GM12878 (cell line): ENCODE measurements around the gene ELK4. TPM values are rescaled to one million over a fixed set of nuclear protein-coding genes. Genes with fewer than 3 reads are reported as not detected.

Experiments
- ATF7 ChIP-seq: fragments of 450-650 bp; IDR thresholded peaks from 2 replicates; pipeline ENCODE4 v1.6.1; 2016; ENCODE audit warnings: low read depth, mild to moderate bottlenecking
- BCL11A ChIP-seq: IDR thresholded peaks from 2 replicates; pipeline ENCODE4 v1.6.1; 2011; ENCODE audit warnings: low read depth, low read length
- BHLHE40 ChIP-seq, 2 experiments: fragments of 450-650 bp in 1 of 2; IDR thresholded peaks; 2 replicates each; pipeline ENCODE4 v1.6.1; 2011 to 2017; ENCODE audit warnings: low read depth in 2 of 2, borderline replicate concordance in 1 of 2, improper control_type of control experiment in 1 of 2, low read length in 1 of 2, mild to moderate bottlenecking in 1 of 2
- BMI1 ChIP-seq: fragments of 450-650 bp; IDR thresholded peaks from 2 replicates; pipeline ENCODE4 v1.6.1; 2016; ENCODE audit warnings: mild to moderate bottlenecking, moderate library complexity, borderline replicate concordance
- GATAD2B ChIP-seq: fragments of 450-650 bp; conservative IDR thresholded peaks from 2 replicates; pipeline ENCODE4 v1.6.1; 2017; ENCODE audit warnings: low read depth, mild to moderate bottlenecking, moderate library complexity
- HDAC6 ChIP-seq: fragments of 200-600 bp; sonication (generic); IDR thresholded peaks from one replicate; pipeline ENCODE4 v1.8.0; 2017; ENCODE audit warnings: antibody characterized with exemption; ENCODE audit not compliant: unreplicated experiment
- KAT2A ChIP-seq: conservative IDR thresholded peaks from 2 replicates; pipeline ENCODE4 v1.6.1; 2011; ENCODE audit warnings: low read depth, low read length; ENCODE audit not compliant: control insufficient read depth
- NR2F1 ChIP-seq: fragments of 450-650 bp; conservative IDR thresholded peaks from 2 replicates; pipeline ENCODE4 v1.6.1; 2017; ENCODE audit warnings: mild to moderate bottlenecking
- NRF1 ChIP-seq: conservative IDR thresholded peaks from 2 replicates; pipeline ENCODE4 v1.6.1; 2011; ENCODE audit warnings: mild to moderate bottlenecking, low read depth, low read length, improper control_type of control experiment
- PKNOX1 ChIP-seq: fragments of 450-650 bp; IDR thresholded peaks from 2 replicates; pipeline ENCODE4 v1.6.1; 2016; ENCODE audit warnings: mild to moderate bottlenecking
- RCOR1 ChIP-seq: conservative IDR thresholded peaks from 2 replicates; pipeline ENCODE4 v1.6.1; 2012; ENCODE audit warnings: low read depth, low read length, improper control_type of control experiment
- RELA ChIP-seq: fragments of 450-650 bp; IDR thresholded peaks from 2 replicates; pipeline ENCODE4 v1.8.0; 2014; ENCODE audit warnings: borderline replicate concordance; ENCODE audit not compliant: partially characterized antibody
- REST ChIP-seq: IDR thresholded peaks from 2 replicates; pipeline ENCODE4 v1.6.1; 2012; ENCODE audit warnings: mild to moderate bottlenecking, low read depth, low read length
- RUNX3 ChIP-seq: IDR thresholded peaks from 2 replicates; pipeline ENCODE4 v1.6.1; 2012; ENCODE audit warnings: low read length, inconsistent platforms
- SMC3 ChIP-seq: IDR thresholded peaks from 2 replicates; pipeline ENCODE4 v1.6.1; 2011; ENCODE audit warnings: low read length, improper control_type of control experiment, borderline replicate concordance
- SPI1 ChIP-seq: IDR thresholded peaks from 2 replicates; pipeline ENCODE4 v1.6.1; 2011; ENCODE audit warnings: low read depth, mild to moderate bottlenecking, low read length, moderate library complexity, borderline replicate concordance; ENCODE audit not compliant: insufficient read depth
- SREBF1 ChIP-seq: IDR thresholded peaks from 2 replicates; pipeline ENCODE4 v1.6.1; 2012; ENCODE audit warnings: mild to moderate bottlenecking, low read length
- SRF ChIP-seq, 2 experiments: IDR thresholded peaks; 2 replicates each; pipeline ENCODE4 v1.6.1; 2011; ENCODE audit warnings: low read depth in 2 of 2, low read length in 2 of 2, mild to moderate bottlenecking in 1 of 2, moderate library complexity in 1 of 2
- STAT3 ChIP-seq: IDR thresholded peaks from 2 replicates; pipeline ENCODE4 v1.6.1; 2011; ENCODE audit warnings: low read depth, low read length, improper control_type of control experiment
- ZBTB4 ChIP-seq: fragments of 450-650 bp; formaldehyde crosslinking; IDR thresholded peaks from 2 replicates; pipeline ENCODE4 v1.4.0; 2022; ENCODE audit warnings: mild to moderate bottlenecking, moderate library complexity
- ZNF384 ChIP-seq: IDR thresholded peaks from 2 replicates; pipeline ENCODE4 v1.6.1; 2012; ENCODE audit warnings: low read depth, mild to moderate bottlenecking, low read length, improper control_type of control experiment, borderline replicate concordance
- polyA plus RNA-seq, 11 experiments: library from polyadenylated mRNA; depleted of rRNA in 4 of 11; unstranded in 6 of 11; stranded (reverse) in 5 of 11; fragments of >200 nt; fragmentation: Nextera tagmentation in 4 of 11; fragmentation: Illumina TruSeq in 1 of 11; extraction: Ambion mirVana in 4 of 11; extraction: Trizol in 1 of 11; gene quantifications; 1 replicate in 1 of 11; 2 replicates in 10 of 11; pipeline versions ENCODE4 v1.2.1 to v1.2.3, GENCODE V29; 2011 to 2016; ENCODE audit warnings: inconsistent platforms in 2 of 11, missing spikeins in 2 of 11, low read depth in 1 of 11
- total RNA-seq, 4 experiments: library from RNA; depleted of rRNA in 3 of 4; stranded (reverse); fragments of >200 nt in 3 of 4; fragmentation: Illumina TruSeq in 1 of 4; extraction: Trizol in 1 of 4; gene quantifications; 2 replicates each; pipeline versions ENCODE4 v1.2.1 to v1.2.3, GENCODE V29; 2013 to 2021
- TF ChIP-seq, protein P1 (sequence below): IDR thresholded peaks from 2 replicates; pipeline ENCODE4 v1.6.1; 2012; ENCODE audit warnings: low read depth, low read length, improper control_type of control experiment

Gene ELK4
- total and polyA plus RNA-seq, 10 of the 15 experiments (the other 5 are each of a cell fraction or from before 2014, with no cell fraction given): 5.2 to 71.5 (median 18.5) TPM

DNA sequence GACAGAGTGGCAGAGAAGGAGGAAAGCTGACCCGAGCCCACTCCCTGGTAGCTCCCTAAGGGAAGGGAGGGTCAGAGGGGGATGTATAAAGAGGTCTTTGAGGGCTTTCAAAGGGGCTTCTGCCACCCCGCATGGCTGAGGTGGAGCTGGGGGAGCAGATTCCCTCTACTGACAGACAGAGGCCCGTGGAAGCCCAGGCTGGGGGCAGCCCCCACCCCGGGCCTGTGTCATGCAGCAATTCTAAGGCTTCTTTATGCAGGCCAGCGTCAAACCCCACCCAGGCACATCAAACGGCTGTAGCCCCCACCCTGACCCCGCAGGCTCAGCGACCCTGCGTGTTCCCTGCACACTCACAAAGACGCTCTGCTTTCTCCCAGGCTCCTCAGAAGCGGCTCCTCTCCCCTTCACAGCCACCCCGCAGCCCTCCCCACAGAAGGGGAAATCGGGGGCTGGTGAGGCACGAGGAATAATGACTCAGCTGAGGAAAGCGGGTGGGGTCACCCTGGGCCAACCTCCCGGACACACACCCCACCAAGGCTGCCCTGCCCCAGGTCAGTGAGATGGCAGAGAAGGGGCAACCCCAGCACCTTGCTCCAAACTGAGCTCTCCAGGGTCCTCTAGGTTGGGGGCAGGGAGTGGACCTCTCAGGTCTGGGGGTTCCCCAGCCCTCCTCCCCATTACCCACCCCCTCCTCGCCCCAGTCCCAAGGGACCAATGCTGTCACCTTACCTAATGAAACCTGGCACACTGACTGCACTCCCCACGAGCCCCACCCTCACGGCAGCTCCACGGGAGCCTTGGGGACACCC, 37.7 kb upstream of the ELK4 start (continued):
- TF ChIP-seq BHLHE40 (IDR thresholded peaks at IDR 0.05; ENCODE audit: borderline replicate concordance in 1 of 2, low read depth in 2 of 2, low read length in 1 of 2): peak; percentile 66 to 90; a peak in 3 of 4 replicates
- TF ChIP-seq BMI1: no peak
- TF ChIP-seq SRF (IDR thresholded peaks at IDR 0.05; ENCODE audit: low read depth in 2 of 2, low read length in 2 of 2): no peak
- TF ChIP-seq ZNF384: no peak
- no peak for TF ChIP-seq KAT2A
- TF ChIP-seq RELA: no peak
- TF ChIP-seq REST: no peak
- TF ChIP-seq HDAC6: no peak
- no peak for TF ChIP-seq ZBTB4 (CRISPR knock-in tag)
- peak; percentile 16; the same call in 1 of the 2 replicates for TF ChIP-seq BCL11A
- no peak for TF ChIP-seq RCOR1
- TF ChIP-seq ATF7: peak; percentile 85
- TF ChIP-seq SMC3: no peak
- TF ChIP-seq GATAD2B: peak; percentile 66; the same call in 1 of the 2 replicates
- no peak for TF ChIP-seq STAT3
- TF ChIP-seq SPI1: no peak
- TF ChIP-seq SREBF1: no peak
- no peak for TF ChIP-seq NRF1
- TF ChIP-seq, protein P1, sequence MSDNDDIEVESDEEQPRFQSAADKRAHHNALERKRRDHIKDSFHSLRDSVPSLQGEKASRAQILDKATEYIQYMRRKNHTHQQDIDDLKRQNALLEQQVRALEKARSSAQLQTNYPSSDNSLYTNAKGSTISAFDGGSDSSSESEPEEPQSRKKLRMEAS: no peak
- TF ChIP-seq RUNX3: peak; percentile 47
- peak; percentile 20; the same call in 1 of the 2 replicates for TF ChIP-seq PKNOX1
- peak; percentile 88 for TF ChIP-seq NR2F1
